Measurements from ENCODE around the gene IQGAP1.

DNA sequence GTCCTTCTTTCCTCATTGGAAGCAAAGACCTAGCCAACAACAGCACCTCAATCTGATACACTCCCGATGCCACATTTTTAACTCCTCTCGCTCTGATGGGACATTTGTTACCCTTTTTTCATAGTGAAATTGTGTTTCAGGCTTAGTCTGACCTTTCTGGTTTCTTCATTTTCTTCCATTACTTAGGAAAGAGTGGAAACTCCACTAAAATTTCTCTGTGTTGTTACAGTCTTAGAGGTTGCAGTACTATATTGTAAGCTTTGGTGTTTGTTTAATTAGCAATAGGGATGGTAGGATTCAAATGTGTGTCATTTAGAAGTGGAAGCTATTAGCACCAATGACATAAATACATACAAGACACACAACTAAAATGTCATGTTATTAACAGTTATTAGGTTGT lies 112.1 kb downstream of the IQGAP1 start:
- TF ChIP-seq, protein P1, sequence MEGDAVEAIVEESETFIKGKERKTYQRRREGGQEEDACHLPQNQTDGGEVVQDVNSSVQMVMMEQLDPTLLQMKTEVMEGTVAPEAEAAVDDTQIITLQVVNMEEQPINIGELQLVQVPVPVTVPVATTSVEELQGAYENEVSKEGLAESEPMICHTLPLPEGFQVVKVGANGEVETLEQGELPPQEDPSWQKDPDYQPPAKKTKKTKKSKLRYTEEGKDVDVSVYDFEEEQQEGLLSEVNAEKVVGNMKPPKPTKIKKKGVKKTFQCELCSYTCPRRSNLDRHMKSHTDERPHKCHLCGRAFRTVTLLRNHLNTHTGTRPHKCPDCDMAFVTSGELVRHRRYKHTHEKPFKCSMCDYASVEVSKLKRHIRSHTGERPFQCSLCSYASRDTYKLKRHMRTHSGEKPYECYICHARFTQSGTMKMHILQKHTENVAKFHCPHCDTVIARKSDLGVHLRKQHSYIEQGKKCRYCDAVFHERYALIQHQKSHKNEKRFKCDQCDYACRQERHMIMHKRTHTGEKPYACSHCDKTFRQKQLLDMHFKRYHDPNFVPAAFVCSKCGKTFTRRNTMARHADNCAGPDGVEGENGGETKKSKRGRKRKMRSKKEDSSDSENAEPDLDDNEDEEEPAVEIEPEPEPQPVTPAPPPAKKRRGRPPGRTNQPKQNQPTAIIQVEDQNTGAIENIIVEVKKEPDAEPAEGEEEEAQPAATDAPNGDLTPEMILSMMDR (IDR thresholded peaks at IDR 0.05; ENCODE audit: poor library complexity): no peak
- no peak for TF ChIP-seq EZH2 (IDR thresholded peaks at IDR 0.05; ENCODE audit: borderline replicate concordance)

Measured in hepatocyte (in vitro differentiated cells).